OCI-LY3 (cell line): ENCODE measurements around the gene IQSEC1.

Experiments
- H2AFZ ChIP-seq: fragments of 200-600, 300-600 bp; shearing (Covaris generic); 2 replicates; pipeline ENCODE4 v1.6.0; 2014; ENCODE audit warnings: antibody characterized with exemption, low read depth, low read length
- H3K27ac ChIP-seq: fragments of 200-600, 300-600 bp; sonication (generic); 2 replicates; pipeline ENCODE4 v1.5.1; 2014; ENCODE audit warnings: mild to moderate bottlenecking, low read length, moderate library complexity, mixed read lengths
- H3K27me3 ChIP-seq: fragments of 200-600, 300-600 bp; sonication (generic); 2 replicates; pipeline ENCODE4 v1.6.1; 2014; ENCODE audit warnings: low read depth, low read length, mixed read lengths
- H3K36me3 ChIP-seq: fragments of 200-600, 300-600 bp; sonication (generic); replicated peaks from 2 replicates; pipeline ENCODE3; 2014; ENCODE audit warnings: low read depth, low read length, mixed read lengths
- H3K4me1 ChIP-seq: fragments of 300-600, 200-600 bp; sonication (generic); 2 replicates; pipeline ENCODE4 v1.6.1; 2014; ENCODE audit warnings: low read length, mixed read lengths
- H3K4me2 ChIP-seq: fragments of 200-600, 300-600 bp; sonication (generic); 2 replicates; pipeline ENCODE4 v1.6.1; 2014; ENCODE audit warnings: low read length, mixed read lengths
- H3K4me3 ChIP-seq: fragments of 300-600, 200-600 bp; sonication (generic); 2 replicates; pipeline ENCODE4 v1.5.1; 2014; ENCODE audit warnings: antibody characterized with exemption, mild to moderate bottlenecking, low read length, moderate library complexity
- H3K79me2 ChIP-seq: fragments of 300-600, 200-600 bp; shearing (Covaris generic); 2 replicates; pipeline ENCODE4 v1.6.1; 2014; ENCODE audit warnings: mild to moderate bottlenecking, low read length, mixed read lengths
- H3K9ac ChIP-seq: fragments of 300-600, 200-600 bp; shearing (Covaris generic); 2 replicates; pipeline ENCODE4 v1.6.0; 2014; ENCODE audit warnings: mild to moderate bottlenecking, low read length, moderate library complexity
- H3K9me3 ChIP-seq: fragments of 200-600, 300-600 bp; shearing (Covaris generic); 2 replicates; pipeline ENCODE4 v1.6.1; 2014; ENCODE audit warnings: low read length, mixed read lengths; ENCODE audit not compliant: insufficient read depth
- H4K20me1 ChIP-seq: fragments of 200-600, 300-600 bp; sonication (generic); 2 replicates; pipeline ENCODE4 v1.6.1; 2016; ENCODE audit warnings: low read length, mixed read lengths; ENCODE audit not compliant: insufficient read depth
- CTCF ChIP-seq: fragments of 200-600, 300-600 bp; sonication (generic); IDR thresholded peaks from 2 replicates; pipeline ENCODE4 v1.5.1; 2014; ENCODE audit warnings: antibody characterized with exemption, low read length, low read depth
- EZH2phosphoT487 ChIP-seq: fragments of 200-600 bp; shearing (Covaris generic); IDR thresholded peaks from 2 replicates; pipeline ENCODE4 v1.6.1; 2018; ENCODE audit warnings: antibody characterized with exemption, mixed run types, low read depth

IQSEC1 gene

GRCh38 chr3:12933901-12934300, 139.3 kb downstream of the IQSEC1 start:
- TF ChIP-seq CTCF (no peak), EZH2phosphoT487 (no peak)
- no peak overlapping the region for H3K4me2 ChIP-seq
- H3K4me1 ChIP-seq, result peaks cover 1% of the 10 kb centered on the region

GRCh38 chr3:12932754-12933153, 140.5 kb downstream of the IQSEC1 start:
- H3K9ac ChIP-seq, result no peak overlapping the region
- no peak overlapping the region for H3K4me3 ChIP-seq
- peaks cover 97% of the 10 kb centered on the region for H4K20me1 ChIP-seq
- H3K4me1 ChIP-seq, result no peaks in the 10 kb centered on the region
- TF ChIP-seq EZH2phosphoT487 (no peak), CTCF (no peak)
- no peak overlapping the region for H2AFZ ChIP-seq
- peaks cover 81% of the 10 kb centered on the region for H3K36me3 ChIP-seq
- H3K79me2 ChIP-seq, result peaks cover 97% of the 10 kb centered on the region
- no peaks in the 10 kb centered on the region for H3K27me3 ChIP-seq
- H3K9me3 ChIP-seq, result no peaks in the 10 kb centered on the region
- no peak overlapping the region for H3K27ac ChIP-seq
- no peak overlapping the region for H3K4me2 ChIP-seq

More at GRCh38 chr3:12933901-12934300, 139.3 kb downstream of the IQSEC1 start:
- Histone ChIP-seq H3K79me2 (peaks cover 95% of the 10 kb centered on the region), H3K9ac (no peak overlapping the region), H4K20me1 (peaks cover 97% of the 10 kb centered on the region), H3K4me3 (no peak overlapping the region), H3K9me3 (no peaks in the 10 kb centered on the region), H3K36me3 (peaks cover 89% of the 10 kb centered on the region), H3K27me3 (no peaks in the 10 kb centered on the region), H2AFZ (no peak overlapping the region), H3K27ac (no peak overlapping the region)

- TF ChIP-seq CTCF (no peak), EZH2phosphoT487 (no peak)
- no peak overlapping the region for H2AFZ ChIP-seq
- H3K36me3 ChIP-seq, result peaks cover 77% of the 10 kb centered on the region
- no peak overlapping the region for H3K27ac ChIP-seq
- no peak overlapping the region for H3K4me2 ChIP-seq
- H3K4me3 ChIP-seq, result no peak overlapping the region
- H3K79me2 ChIP-seq, result peaks cover 97% of the 10 kb centered on the region
- H3K4me1 ChIP-seq, result no peaks in the 10 kb centered on the region
- no peaks in the 10 kb centered on the region for H3K9me3 ChIP-seq
- no peak overlapping the region for H3K9ac ChIP-seq
- H4K20me1 ChIP-seq, result peaks cover 97% of the 10 kb centered on the region
- no peaks in the 10 kb centered on the region for H3K27me3 ChIP-seq
Measured at GRCh38 chr3:12932347-12932746, 140.9 kb downstream of the IQSEC1 start.

- Histone ChIP-seq H3K27me3 (no peaks in the 10 kb centered on the region), H3K79me2 (peaks cover 100% of the 10 kb centered on the region), H3K4me2 (no peak overlapping the region), H3K36me3 (peaks cover 78% of the 10 kb centered on the region), H3K27ac (no peak overlapping the region), H3K4me3 (no peak overlapping the region), H3K9ac (no peak overlapping the region), H2AFZ (no peak overlapping the region), H3K9me3 (no peaks in the 10 kb centered on the region), H4K20me1 (peaks cover 100% of the 10 kb centered on the region), H3K4me1 (no peaks in the 10 kb centered on the region)
- TF ChIP-seq CTCF, result no peak
- TF ChIP-seq EZH2phosphoT487, result no peak
Measured at GRCh38 chr3:12931273-12931905, 141.8 kb downstream of the IQSEC1 start.
